GM12878 (cell line): ENCODE data around the gene SCGN. TPM values are rescaled to one million over a fixed set of nuclear protein-coding genes. Genes with fewer than 3 reads are reported as not detected.

Experiments used
- ATAC-seq: fragments of 200-7000 bp; cut with Tn5 transposase; 3 replicates; pipeline ENCODE4 v1.9.1; 2020; ENCODE audit warnings: mild to moderate bottlenecking, moderate library complexity
- BruUV-seq: library from RNA; stranded (reverse); fragments of 400-500 nt; replicated peaks from 2 replicates; lab custom pipeline; 2021; lab: Mats Ljungman, UMichigan
- CTCF ChIA-PET: fragments of 300-600 bp; sonication (Branson Sonifier 250); formaldehyde crosslinking; extraction: SDS; loops from one replicate; lab custom pipeline; 2021; ENCODE audit warnings: inconsistent platforms; lab: Yijun Ruan, JAX
- POLR2A ChIA-PET: fragments of 350-600 bp; formaldehyde crosslinking; extraction: SDS; loops from one replicate; lab custom pipeline; 2021; ENCODE audit warnings: inconsistent platforms; lab: Charles Lee
- RAD21 ChIA-PET: fragments of 300-600 bp; sonication (Branson Sonifier 250); formaldehyde crosslinking; loops from one replicate; lab custom pipeline; 2023; ENCODE audit warnings: antibody characterized with exemption; ENCODE audit not compliant: unreplicated experiment; lab: Charles Lee
- SMC1A ChIA-PET: fragments of 300-600 bp; sonication (Branson Sonifier 250); formaldehyde crosslinking; loops from one replicate; lab custom pipeline; 2023; ENCODE audit not compliant: unreplicated experiment, uncharacterized antibody; lab: Charles Lee
- DNase-seq: peaks from one replicate; pipeline ENCODE4 v3.0.0-alpha.2; 2011; ENCODE audit warnings: low read depth, low spot score
- FAIRE-seq: peaks from 3 replicates; lab custom pipeline; 2011; peaks lifted over from hg19 to GRCh38; lab: Jason Lieb, UNC
- H2AFZ ChIP-seq: 2 replicates; pipeline ENCODE4 v1.6.0; 2011; ENCODE audit warnings: low read depth, low read length, control low read depth; ENCODE audit not compliant: control insufficient read depth
- H3K27ac ChIP-seq: 2 replicates; pipeline ENCODE4 v1.5.1; 2011; ENCODE audit warnings: control low read depth; ENCODE audit not compliant: control insufficient read depth, insufficient read depth
- H3K27me3 ChIP-seq, 2 experiments: replicated peaks in 1 of 2; 2 replicates each; pipeline versions ENCODE4 v1.6.0 to v1.6.1; 2011; ENCODE audit warnings: low read length in 1 of 2; ENCODE audit not compliant: control insufficient read depth in 2 of 2, insufficient read depth in 2 of 2
- H3K36me3 ChIP-seq, 2 experiments: 2 replicates each; pipeline ENCODE4 v1.5.1; 2011; ENCODE audit warnings: low read length in 1 of 2; ENCODE audit not compliant: control insufficient read depth in 2 of 2, insufficient read depth in 2 of 2
- H3K4me1 ChIP-seq: 2 replicates; pipeline ENCODE4 v1.6.1; 2011; ENCODE audit warnings: mild to moderate bottlenecking, low read length, moderate library complexity, mixed read lengths; ENCODE audit not compliant: control insufficient read depth, insufficient read depth
- H3K4me2 ChIP-seq: 2 replicates; pipeline ENCODE4 v1.6.0; 2011; ENCODE audit warnings: control low read depth; ENCODE audit not compliant: control insufficient read depth, insufficient read depth
- H3K4me3 ChIP-seq: fragments of 200-600 bp; sonication (generic); 2 replicates; pipeline ENCODE4 v1.5.1; 2016
- H3K79me2 ChIP-seq: 2 replicates; pipeline ENCODE4 v1.6.0; 2011; ENCODE audit warnings: low read length; ENCODE audit not compliant: control insufficient read depth, insufficient read depth
- H3K9ac ChIP-seq: 2 replicates; pipeline ENCODE4 v1.8.0; 2011; ENCODE audit warnings: low read length, control low read depth, mixed read lengths; ENCODE audit not compliant: control insufficient read depth, insufficient read depth
- H3K9me3 ChIP-seq: replicated peaks from 3 replicates; pipeline ENCODE4 v1.5.1; 2011; ENCODE audit warnings: mild to moderate bottlenecking, low read length; ENCODE audit not compliant: control insufficient read depth, insufficient read depth
- H4K20me1 ChIP-seq: 2 replicates; pipeline ENCODE4 v1.6.0; 2011; ENCODE audit not compliant: control insufficient read depth, insufficient read depth
- CREM ChIP-seq: IDR thresholded peaks from 2 replicates; pipeline ENCODE4 v1.6.1; 2014; ENCODE audit warnings: antibody characterized with exemption, low read depth
- E2F4 ChIP-seq: IDR thresholded peaks from 2 replicates; pipeline ENCODE4 v1.6.1; 2012; ENCODE audit warnings: low read depth, low read length, improper control_type of control experiment
- EED ChIP-seq: sonication (generic); IDR thresholded peaks from 2 replicates; pipeline ENCODE4 v1.6.1; 2016; ENCODE audit warnings: antibody characterized with exemption, low read depth
- ESRRA ChIP-seq: IDR thresholded peaks from 2 replicates; pipeline ENCODE4 v1.6.1; 2012; ENCODE audit warnings: mild to moderate bottlenecking, low read length, improper control_type of control experiment
- HCFC1 ChIP-seq: fragments of 150-350 bp; IDR thresholded peaks from 2 replicates; pipeline ENCODE4 v1.6.1; 2014; ENCODE audit warnings: low read length
- IRF5 ChIP-seq: fragments of 450-650 bp; IDR thresholded peaks from 2 replicates; pipeline ENCODE4 v1.6.1; 2017; ENCODE audit warnings: borderline replicate concordance
- KDM1A ChIP-seq: fragments of 200-600 bp; sonication (generic); IDR thresholded peaks from 2 replicates; pipeline ENCODE4 v1.6.1; 2016; ENCODE audit warnings: borderline replicate concordance
- MLLT1 ChIP-seq: fragments of 450-650 bp; IDR thresholded peaks from 2 replicates; pipeline ENCODE4 v1.6.1; 2016; ENCODE audit warnings: mild to moderate bottlenecking
- MYB ChIP-seq: fragments of 150-350 bp; IDR thresholded peaks from 2 replicates; pipeline ENCODE4 v1.6.1; 2014; ENCODE audit warnings: mild to moderate bottlenecking, low read depth, low read length, borderline replicate concordance
- NBN ChIP-seq: fragments of 450-650 bp; IDR thresholded peaks from 2 replicates; pipeline ENCODE4 v1.6.1; 2016
- NFXL1 ChIP-seq: fragments of 450-650 bp; IDR thresholded peaks from 2 replicates; pipeline ENCODE4 v1.6.1; 2017; ENCODE audit warnings: antibody characterized with exemption, mild to moderate bottlenecking, borderline replicate concordance
- NKRF ChIP-seq: fragments of 450-650 bp; conservative IDR thresholded peaks from 2 replicates; pipeline ENCODE4 v1.6.1; 2017; ENCODE audit warnings: mild to moderate bottlenecking, moderate library complexity
- POLR2AphosphoS2 ChIP-seq: IDR thresholded peaks from 2 replicates; pipeline ENCODE4 v1.6.1; 2011; ENCODE audit warnings: low read depth, mild to moderate bottlenecking, low read length, improper control_type of control experiment, moderate library complexity
- RFX5 ChIP-seq: IDR thresholded peaks from 2 replicates; pipeline ENCODE4 v1.6.1; 2011; ENCODE audit warnings: low read depth, low read length, improper control_type of control experiment
- SMAD1 ChIP-seq: fragments of 450-650 bp; IDR thresholded peaks from 2 replicates; pipeline ENCODE4 v1.6.1; 2018; ENCODE audit warnings: mild to moderate bottlenecking, low read depth; ENCODE audit not compliant: partially characterized antibody
- SREBF1 ChIP-seq: IDR thresholded peaks from 2 replicates; pipeline ENCODE4 v1.6.1; 2012; ENCODE audit warnings: mild to moderate bottlenecking, low read length
- TCF3 ChIP-seq: IDR thresholded peaks from 2 replicates; pipeline ENCODE4 v1.6.1; 2012; ENCODE audit warnings: low read depth, mild to moderate bottlenecking, low read length, borderline replicate concordance; ENCODE audit not compliant: insufficient read depth
- YY1 ChIP-seq: IDR thresholded peaks from 2 replicates; pipeline ENCODE4 v1.6.1; 2011; ENCODE audit warnings: low read depth, mild to moderate bottlenecking, low read length
- ZBED1 ChIP-seq: IDR thresholded peaks from 2 replicates; pipeline ENCODE4 v1.6.1; 2016; ENCODE audit warnings: borderline replicate concordance
- WGBS: methylation state at CpG from one replicate; pipeline ENCODE4 v1.1.6; 2016; ENCODE audit warnings: low lambda C conversion rate; ENCODE audit not compliant: insufficient replicate concordance, insufficient coverage; ENCODE audit errors: missing lambda C conversion rate; 5-methylcytosine and 5-hydroxymethylcytosine counted together
- in situ Hi-C: fragments of 300-500 bp; cut with MboI; formaldehyde crosslinking; loops from 9 replicates; pipeline ENCODE4 v1.14.3; 2018; ENCODE audit warnings: mixed read lengths
- intact Hi-C: fragments of 100-400 bp; cut with micrococcal nuclease; formaldehyde crosslinking; loops from one replicate; pipeline ENCODE4 v1.14.2; 2022; ENCODE audit not compliant: unreplicated experiment
- polyA plus RNA-seq, 11 experiments: library from polyadenylated mRNA; depleted of rRNA in 4 of 11; unstranded in 6 of 11; stranded (reverse) in 5 of 11; fragments of >200 nt; fragmentation: Nextera tagmentation in 4 of 11; fragmentation: Illumina TruSeq in 1 of 11; extraction: Ambion mirVana in 4 of 11; extraction: Trizol in 1 of 11; gene quantifications; 1 replicate in 1 of 11; 2 replicates in 10 of 11; pipeline versions ENCODE4 v1.2.1 to v1.2.3, GENCODE V29; 2011 to 2016; ENCODE audit warnings: inconsistent platforms in 2 of 11, missing spikeins in 2 of 11, low read depth in 1 of 11
- total RNA-seq, 4 experiments: library from RNA; depleted of rRNA in 3 of 4; stranded (reverse); fragments of >200 nt in 3 of 4; fragmentation: Illumina TruSeq in 1 of 4; extraction: Trizol in 1 of 4; gene quantifications; 2 replicates each; pipeline versions ENCODE4 v1.2.1 to v1.2.3, GENCODE V29; 2013 to 2021

Gene SCGN
- total and polyA plus RNA-seq, 10 of the 15 experiments (the other 5 are each of a cell fraction or from before 2014, with no cell fraction given) = not detected

GRCh38 chr6:25649611-25650010, 2.4 kb upstream of the SCGN start:
- Histone ChIP-seq H3K4me2 (no peak overlapping the region), H2AFZ (no peak overlapping the region), H3K9me3 (no peaks in the 10 kb centered on the region), H3K9ac (no peak overlapping the region), H3K27ac (no peak overlapping the region), H3K79me2 (no peaks in the 10 kb centered on the region), H3K36me3 (no peaks in the 10 kb centered on the region), H4K20me1 (no peaks in the 10 kb centered on the region), H3K27me3 (no peaks in the 10 kb centered on the region; a peak in 1 of 4 replicates), H3K4me1 (no peaks in the 10 kb centered on the region), H3K4me3 (no peak overlapping the region)
- TF ChIP-seq HCFC1 (no peak), ESRRA (no peak), MYB (no peak), EED (no peak), POLR2AphosphoS2 (no peak), NBN (no peak), E2F4 (no peak), MLLT1 (no peak), KDM1A (no peak), NKRF (no peak), SREBF1 (no peak), YY1 (no peak), SMAD1 (no peak), ZBED1 (no peak), TCF3 (no peak), IRF5 (no peak), RFX5 (no peak), CREM (no peak), NFXL1 (no peak)
- in situ Hi-C loops = no loop called here
- 33% methylated on average over 1 of the region's 1 CpG for WGBS
- RAD21 ChIA-PET = no interaction called here
- POLR2A ChIA-PET = no interaction called here
- DNase-seq = no peak
- CTCF ChIA-PET = no interaction called here
- SMC1A ChIA-PET = interaction anchor here (1.0 to 2.5 kb wide), 2 partner anchors 69 to 426 kb away, joined by 3 to 6 read pairs; no protein-coding TSS in a partner anchor
- no peak for FAIRE-seq
- no peak for ATAC-seq
- intact Hi-C loops = no loop called here
- BruUV-seq = no TSS peak
